Panc1 (cell line): ENCODE data around the gene APOBEC3F.

ENCODE experiments used
- CTCF ChIP-seq: fragments of 450-650 bp; IDR thresholded peaks from 2 replicates; pipeline ENCODE4 v1.5.1; 2017; ENCODE audit warnings: mild to moderate bottlenecking
- SIN3A ChIP-seq: IDR thresholded peaks from 2 replicates; pipeline ENCODE4 v1.6.1; 2012; ENCODE audit warnings: low read depth, mild to moderate bottlenecking, low read length, moderate library complexity, borderline replicate concordance; ENCODE audit not compliant: insufficient read depth

GRCh38 chr22:39092111-39092862, 51.6 kb downstream of the APOBEC3F start:
- TF ChIP-seq SIN3A (no peak), CTCF (no peak)
